Fibroblast of lung (primary cell): ENCODE measurements around the gene PHF21A. TPM values are rescaled to one million over a fixed set of nuclear protein-coding genes. Genes with fewer than 3 reads are reported as not detected.

Source experiments
- DNase-seq, 2 donors: peaks; one replicate each; pipeline versions ENCODE4 v3.0.0 to v3.0.0-alpha.2; 2010; ENCODE audit warnings: low read depth in 2 of 2
- H2AFZ ChIP-seq: 2 replicates; pipeline ENCODE4 v1.5.1; 2012; ENCODE audit warnings: low read length, control low read depth, inconsistent platforms
- H3K27ac ChIP-seq: 2 replicates; pipeline ENCODE4 v1.5.1; 2011; ENCODE audit warnings: low read length, control low read depth; ENCODE audit not compliant: insufficient read depth
- H3K27me3 ChIP-seq: 2 replicates; pipeline ENCODE4 v1.5.1; 2011; ENCODE audit warnings: mild to moderate bottlenecking, low read length; ENCODE audit not compliant: control insufficient read depth, insufficient read depth
- H3K36me3 ChIP-seq: 2 replicates; pipeline ENCODE4 v1.5.1; 2011; ENCODE audit warnings: low read length; ENCODE audit not compliant: control insufficient read depth, insufficient read depth
- H3K4me1 ChIP-seq: 2 replicates; pipeline ENCODE4 v1.5.1; 2011; ENCODE audit warnings: low read length; ENCODE audit not compliant: control insufficient read depth, insufficient read depth; ENCODE audit errors: extremely low read depth
- H3K4me2 ChIP-seq: 2 replicates; pipeline ENCODE4 v1.5.1; 2011; ENCODE audit warnings: low read length, control low read depth; ENCODE audit not compliant: insufficient read depth; ENCODE audit errors: extremely low read depth
- H3K4me3 ChIP-seq, 4 experiments: fragments of 200-600 bp in 1 of 4; sonication (generic) in 1 of 4; replicated peaks in 1 of 4; 2 replicates each; pipeline ENCODE4 v1.5.1; 2011 to 2016; ENCODE audit warnings: low read length in 4 of 4, low read depth in 3 of 4, mild to moderate bottlenecking in 3 of 4, control low read depth in 2 of 4, inconsistent platforms in 1 of 4, mixed read lengths in 1 of 4; ENCODE audit not compliant: insufficient read depth in 1 of 4; ENCODE audit errors: control extremely low read depth in 1 of 4
- H3K79me2 ChIP-seq: 2 replicates; pipeline ENCODE4 v1.5.1; 2012; ENCODE audit warnings: mild to moderate bottlenecking, low read length, inconsistent platforms; ENCODE audit not compliant: control insufficient read depth, insufficient read depth
- H3K9ac ChIP-seq: 2 replicates; pipeline ENCODE4 v1.5.1; 2011; ENCODE audit warnings: mild to moderate bottlenecking, low read length, control low read depth; ENCODE audit not compliant: insufficient read depth
- H3K9me3 ChIP-seq: 2 replicates; pipeline ENCODE4 v1.5.1; 2012; ENCODE audit warnings: low read depth, low read length; ENCODE audit not compliant: control insufficient read depth, insufficient read depth
- H4K20me1 ChIP-seq: 2 replicates; pipeline ENCODE4 v1.5.1; 2011; ENCODE audit warnings: low read length; ENCODE audit not compliant: control insufficient read depth, insufficient read depth; ENCODE audit errors: extremely low read depth
- CTCF ChIP-seq, 2 donors: IDR thresholded peaks in 1 of 2; conservative IDR thresholded peaks in 1 of 2; 1 replicate in 1 of 2; 2 replicates in 1 of 2; pipeline ENCODE4 v1.5.1; 2011 to 2012; ENCODE audit warnings: low read length in 2 of 2, control low read depth in 1 of 2, inconsistent platforms in 1 of 2, low read depth in 1 of 2, mild to moderate bottlenecking in 1 of 2
- EZH2 ChIP-seq: IDR thresholded peaks from 2 replicates; pipeline ENCODE4 v1.5.1; 2012; ENCODE audit warnings: low read length, control low read depth, mild to moderate bottlenecking; ENCODE audit errors: missing control alignments
- polyA plus RNA-seq, 2 donors: library from polyadenylated mRNA; depleted of rRNA in 1 of 2; stranded (reverse) in 1 of 2; unstranded in 1 of 2; fragments of >200 nt; gene quantifications; 2 replicates each; pipeline ENCODE4 v1.2.1, GENCODE V29; 2011 to 2012; ENCODE audit warnings: missing spikeins in 1 of 2
- total RNA-seq: library from RNA; depleted of rRNA; stranded (reverse); fragments of >200 nt; gene quantifications from 2 replicates; pipeline ENCODE4 v1.2.1, GENCODE V29; 2014

Gene PHF21A
- total and polyA plus RNA-seq, 2 donors (not counting 1 experiment from before 2014, with no cell fraction given), result 18.5 to 21.0 TPM

GRCh38 chr11:46072172-46072964 lies 48.9 kb downstream of the PHF21A start:
- no peak for DNase-seq
- Histone ChIP-seq H3K4me2 (no peak overlapping the region), H4K20me1 (no peaks in the 10 kb centered on the region), H3K27me3 (no peaks in the 10 kb centered on the region), H3K9ac (no peak overlapping the region), H3K79me2 (no peaks in the 10 kb centered on the region), H2AFZ (no peak overlapping the region), H3K36me3 (no peaks in the 10 kb centered on the region), H3K4me3 (no peak overlapping the region), H3K9me3 (no peaks in the 10 kb centered on the region), H3K4me1 (no peaks in the 10 kb centered on the region), H3K27ac (no peak overlapping the region)
- no peak for TF ChIP-seq EZH2
- no peak for TF ChIP-seq CTCF (conservative IDR thresholded peaks at IDR 0.05 in 1 of 2, IDR thresholded peaks at IDR 0.05 in 1 of 2; ENCODE audit: low read depth in 1 of 2, low read length in 2 of 2)

GRCh38 chr11:46071091-46071490 lies 50.2 kb downstream of the PHF21A start:
- H3K4me3 ChIP-seq, result no peak overlapping the region
- no peaks in the 10 kb centered on the region for H3K4me1 ChIP-seq
- H3K9ac ChIP-seq, result no peak overlapping the region
- H3K79me2 ChIP-seq, result no peaks in the 10 kb centered on the region
- no peak for TF ChIP-seq CTCF (conservative IDR thresholded peaks at IDR 0.05 in 1 of 2, IDR thresholded peaks at IDR 0.05 in 1 of 2; ENCODE audit: low read depth in 1 of 2, low read length in 2 of 2)
- TF ChIP-seq EZH2, result no peak
- no peaks in the 10 kb centered on the region for H3K36me3 ChIP-seq
- H3K9me3 ChIP-seq, result no peaks in the 10 kb centered on the region
- no peak overlapping the region for H3K4me2 ChIP-seq
- no peaks in the 10 kb centered on the region for H4K20me1 ChIP-seq
- no peak overlapping the region for H2AFZ ChIP-seq
- H3K27me3 ChIP-seq, result no peaks in the 10 kb centered on the region
- no peak for DNase-seq
- no peak overlapping the region for H3K27ac ChIP-seq

GRCh38 chr11:46069595-46069994 lies 51.7 kb downstream of the PHF21A start:
- DNase-seq, result no peak
- TF ChIP-seq EZH2 (no peak), CTCF (conservative IDR thresholded peaks at IDR 0.05 in 1 of 2, IDR thresholded peaks at IDR 0.05 in 1 of 2; ENCODE audit: low read depth in 1 of 2, low read length in 2 of 2) (no peak)
- H4K20me1 ChIP-seq, result no peaks in the 10 kb centered on the region

More at GRCh38 chr11:46069595-46069994, 51.7 kb downstream of the PHF21A start:
- Histone ChIP-seq H2AFZ (no peak overlapping the region), H3K27me3 (no peaks in the 10 kb centered on the region), H3K4me1 (no peaks in the 10 kb centered on the region), H3K36me3 (no peaks in the 10 kb centered on the region), H3K27ac (no peak overlapping the region), H3K4me2 (no peak overlapping the region), H3K4me3 (no peak overlapping the region), H3K9me3 (no peaks in the 10 kb centered on the region), H3K9ac (no peak overlapping the region), H3K79me2 (no peaks in the 10 kb centered on the region)
